Activated CD8-positive, alpha-beta T cell treated with anti-CD3 and anti-CD28 coated beads, Interleukin-2, amount 10 ng/mL, durations not matched to agents 7 days and 5 days (primary cell): ENCODE data around the gene CBX7. TPM values are rescaled to one million over a fixed set of nuclear protein-coding genes. Genes with fewer than 3 reads are reported as not detected.

ENCODE experiments used
- ATAC-seq: fragments of 150-1000 bp; cut with Tn5 transposase; one replicate; pipeline ENCODE4 v1.10.0; 2021; ENCODE audit warnings: moderate library complexity
- CTCF ChIA-PET: fragments of 350-600 bp; sonication (Branson Sonifier 250); formaldehyde crosslinking; loops from one replicate; lab custom pipeline; 2021; ENCODE audit warnings: antibody characterized with exemption; lab: Charles Lee
- POLR2A ChIA-PET: fragments of 350-600 bp; sonication (Branson Sonifier 250); formaldehyde crosslinking; loops from one replicate; lab custom pipeline; 2021; ENCODE audit warnings: antibody characterized with exemption; lab: Charles Lee
- DNase-seq: peaks from one replicate; pipeline ENCODE4 v3.0.0-alpha.2; 2020
- H3K27ac Mint-ChIP-seq: one replicate; pipeline ENCODE4 v1.8.0; 2021; ENCODE audit warnings: mild to moderate bottlenecking, mixed read lengths
- H3K27me3 Mint-ChIP-seq: one replicate; pipeline ENCODE4 v1.8.0; 2021; ENCODE audit warnings: low read depth, mixed read lengths
- H3K36me3 Mint-ChIP-seq: one replicate; pipeline ENCODE4 v1.8.0; 2021; ENCODE audit warnings: low read depth, mixed read lengths
- H3K4me1 Mint-ChIP-seq: one replicate; pipeline ENCODE4 v1.8.0; 2021; ENCODE audit warnings: low read depth, mixed read lengths
- H3K4me3 Mint-ChIP-seq: one replicate; pipeline ENCODE4 v1.8.0; 2021; ENCODE audit warnings: mild to moderate bottlenecking, mixed read lengths
- H3K9me3 Mint-ChIP-seq: one replicate; pipeline ENCODE4 v1.8.0; 2022; ENCODE audit warnings: mixed read lengths; ENCODE audit not compliant: insufficient read depth
- total RNA-seq, 2 experiments: library from RNA; stranded (reverse); gene quantifications; one replicate each; pipeline ENCODE4 v1.2.3, GENCODE V29; 2021

Gene CBX7
- total RNA-seq, 2 experiments from 2014 or later = 8.6 to 8.7 TPM

GRCh38 chr22:39153220-39153717 lies 789 bp upstream of the CBX7 start:
- CTCF ChIA-PET = interaction anchor here (2.1 to 6.4 kb wide), 3 partner anchors 17 to 283 kb away, joined by 7 to 29 read pairs (median 16); no protein-coding TSS in a partner anchor
- H3K27me3 Mint-ChIP-seq = peaks cover 19% of the 10 kb centered on the region
- peak overlapping the region; percentile 77 for H3K27ac Mint-ChIP-seq
- peak overlapping the region; percentile 79 for H3K4me3 Mint-ChIP-seq
- POLR2A ChIA-PET = interaction anchor here (1.3 to 8.8 kb wide), 2 partner anchors 165 to 367 kb away, joined by 3 to 63 read pairs; partner anchors contain the start of genes ATF4 and RPL3
- H3K36me3 Mint-ChIP-seq = peaks cover 3% of the 10 kb centered on the region
- H3K9me3 Mint-ChIP-seq = no peaks in the 10 kb centered on the region
- no peak for DNase-seq
- peaks cover 29% of the 10 kb centered on the region for H3K4me1 Mint-ChIP-seq
- no peak for ATAC-seq

GRCh38 chr22:39152024-39152510 lies 413 bp downstream of the CBX7 start:
- peak overlapping the region; percentile 49 for H3K27ac Mint-ChIP-seq
- DNase-seq = no peak

GRCh38 chr22:39151329-39151975 lies 1.0 kb downstream of the CBX7 start:
- ChIA-PET CTCF (interaction anchor here (1.4 to 6.4 kb wide), 5 partner anchors 19 to 282 kb away, joined by 3 to 29 read pairs (median 6); partner anchors contain the start of gene RPL3), POLR2A (interaction anchor here (0.6 to 8.8 kb wide), 5 partner anchors 60 to 470 kb away, joined by 3 to 63 read pairs (median 3); partner anchors contain the start of genes CBX6, RPL3 and TOMM22)
- Mint-ChIP-seq H3K4me1 (peaks cover 37% of the 10 kb centered on the region), H3K27ac (peak overlapping the region; percentile 49), H3K4me3 (peak overlapping the region; percentile 61), H3K9me3 (no peaks in the 10 kb centered on the region), H3K27me3 (peaks cover 17% of the 10 kb centered on the region), H3K36me3 (peaks cover 9% of the 10 kb centered on the region)
- no peak for ATAC-seq
- DNase-seq = no peak

More at GRCh38 chr22:39152024-39152510, 413 bp downstream of the CBX7 start:
- no peaks in the 10 kb centered on the region for H3K9me3 Mint-ChIP-seq
- ChIA-PET CTCF (interaction anchor here (1.4 to 6.4 kb wide), 4 partner anchors 18 to 283 kb away, joined by 3 to 29 read pairs (median 6); partner anchors contain the start of gene RPL3), POLR2A (interaction anchor here (1.0 to 8.8 kb wide), 4 partner anchors 61 to 368 kb away, joined by 3 to 63 read pairs (median 3); partner anchors contain the start of genes ATF4, CBX6 and RPL3)
- H3K27me3 Mint-ChIP-seq = peaks cover 19% of the 10 kb centered on the region
- peaks cover 6% of the 10 kb centered on the region for H3K36me3 Mint-ChIP-seq
- ATAC-seq = no peak
- H3K4me1 Mint-ChIP-seq = peaks cover 34% of the 10 kb centered on the region
- peak overlapping the region; percentile 61 for H3K4me3 Mint-ChIP-seq

GRCh38 chr22:39150848-39151215 lies 1.6 kb downstream of the CBX7 start:
- H3K27me3 Mint-ChIP-seq = peaks cover 17% of the 10 kb centered on the region
- CTCF ChIA-PET = interaction anchor here (1.4 to 6.4 kb wide), 5 partner anchors 20 to 282 kb away, joined by 3 to 29 read pairs (median 6); partner anchors contain the start of gene RPL3
- peak overlapping the region; percentile 63 for H3K27ac Mint-ChIP-seq
- peaks cover 44% of the 10 kb centered on the region for H3K4me1 Mint-ChIP-seq
- DNase-seq (no peak), ATAC-seq (no peak)
- peak overlapping the region; percentile 61 for H3K4me3 Mint-ChIP-seq
- H3K36me3 Mint-ChIP-seq = peaks cover 9% of the 10 kb centered on the region
- H3K9me3 Mint-ChIP-seq = no peaks in the 10 kb centered on the region
- POLR2A ChIA-PET = interaction anchor here (0.6 to 8.8 kb wide), 5 partner anchors 60 to 469 kb away, joined by 3 to 63 read pairs (median 3); partner anchors contain the start of genes CBX6, RPL3 and TOMM22

- DNase-seq (no peak), ATAC-seq (no peak)
- Mint-ChIP-seq H3K36me3 (peaks cover 9% of the 10 kb centered on the region), H3K27me3 (peaks cover 17% of the 10 kb centered on the region), H3K9me3 (no peaks in the 10 kb centered on the region), H3K4me3 (peak overlapping the region; percentile 61), H3K4me1 (peaks cover 44% of the 10 kb centered on the region), H3K27ac (peak overlapping the region; percentile 63)
- ChIA-PET CTCF (interaction anchor here (1.1 to 6.4 kb wide), 6 partner anchors 20 to 281 kb away, joined by 3 to 29 read pairs (median 6); partner anchors contain the start of gene RPL3), POLR2A (interaction anchor here (0.9 to 8.8 kb wide), 2 partner anchors 168 to 278 kb away, joined by 5 to 63 read pairs; partner anchors contain the start of genes CBX6 and RPL3)
These were observed 2.3 kb downstream of the CBX7 start for GRCh38 chr22:39149915-39150847.

DNA sequence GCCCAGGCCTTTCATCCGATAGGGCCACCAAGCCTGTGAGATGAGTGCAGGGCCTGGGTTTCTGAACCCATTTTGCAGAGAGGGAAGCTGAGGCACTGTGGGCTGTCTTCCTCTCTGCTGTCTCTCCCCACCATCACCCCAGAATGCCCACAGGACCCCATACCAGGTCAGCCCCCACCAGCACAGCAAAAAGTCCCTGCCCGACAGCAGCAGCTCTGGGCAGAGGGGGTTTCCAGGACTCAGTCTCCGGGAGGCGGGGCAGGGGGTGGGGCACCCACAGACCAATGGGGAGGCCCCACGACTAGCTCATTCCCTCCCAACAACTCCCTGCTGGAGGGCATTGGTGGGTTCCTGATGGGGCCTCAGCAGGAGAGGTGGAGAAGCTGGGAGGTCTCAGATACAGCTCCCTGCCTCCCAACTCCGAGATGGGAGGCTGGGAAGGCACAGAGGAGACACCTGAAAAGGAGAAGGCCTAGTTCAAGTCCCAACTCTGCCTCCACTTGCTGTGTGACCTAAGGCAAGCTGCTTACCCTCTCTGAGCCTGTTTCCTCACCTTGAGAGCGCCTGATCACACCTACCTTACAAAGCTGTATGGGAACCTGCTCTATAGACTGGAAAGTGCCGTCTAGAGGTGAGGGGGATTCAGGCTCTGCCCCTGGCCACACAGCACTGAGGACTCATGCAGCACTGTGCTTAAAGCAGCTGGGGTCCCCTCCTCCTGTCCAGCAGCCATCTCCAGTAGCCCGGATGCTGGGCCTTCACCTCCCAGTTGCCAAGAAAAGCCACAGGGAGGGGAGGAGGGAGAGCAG lies 3.5 kb downstream of the CBX7 start:
- ATAC-seq (no peak), DNase-seq (peak; percentile 57)
- ChIA-PET CTCF (interaction anchor here (1.1 to 6.4 kb wide), 6 partner anchors 22 to 279 kb away, joined by 3 to 29 read pairs (median 10); partner anchors contain the start of gene RPL3), POLR2A (interaction anchor here (0.6 to 8.8 kb wide), 4 partner anchors 60 to 277 kb away, joined by 3 to 63 read pairs (median 4); partner anchors contain the start of genes CBX6 and RPL3)
- H3K9me3 Mint-ChIP-seq = no peaks in the 10 kb centered on the region
- no peak overlapping the region for H3K27ac Mint-ChIP-seq
- H3K36me3 Mint-ChIP-seq = peaks cover 9% of the 10 kb centered on the region
- peaks cover 7% of the 10 kb centered on the region for H3K27me3 Mint-ChIP-seq
- H3K4me3 Mint-ChIP-seq = no peak overlapping the region
- peaks cover 50% of the 10 kb centered on the region for H3K4me1 Mint-ChIP-seq

GRCh38 chr22:39148026-39148726 lies 4.3 kb downstream of the CBX7 start:
- no peak overlapping the region for H3K27ac Mint-ChIP-seq
- no peaks in the 10 kb centered on the region for H3K27me3 Mint-ChIP-seq
- ATAC-seq = no peak
- no peak for DNase-seq
- H3K4me3 Mint-ChIP-seq = no peak overlapping the region
- POLR2A ChIA-PET = interaction anchor here (0.8 to 8.8 kb wide), 2 partner anchors 60 to 170 kb away, joined by 3 to 63 read pairs; partner anchors contain the start of gene RPL3
- CTCF ChIA-PET = interaction anchor here (1.3 to 6.4 kb wide), 5 partner anchors 22 to 279 kb away, joined by 3 to 29 read pairs (median 15); partner anchors contain the start of gene RPL3
- H3K4me1 Mint-ChIP-seq = peaks cover 49% of the 10 kb centered on the region
- no peaks in the 10 kb centered on the region for H3K9me3 Mint-ChIP-seq
- peaks cover 9% of the 10 kb centered on the region for H3K36me3 Mint-ChIP-seq

- no peaks in the 10 kb centered on the region for H3K27me3 Mint-ChIP-seq
- no peaks in the 10 kb centered on the region for H3K9me3 Mint-ChIP-seq
- no peak overlapping the region for H3K4me3 Mint-ChIP-seq
- ChIA-PET POLR2A (interaction anchor here (8.8 kb wide), 1 partner anchor 171 kb away, joined by 63 read pairs; the partner anchor contains the start of gene RPL3), CTCF (interaction anchor here (1.8 to 6.4 kb wide), 3 partner anchors 23 to 278 kb away, joined by 15 to 29 read pairs (median 18); partner anchors contain the start of gene RPL3)
- H3K36me3 Mint-ChIP-seq = peaks cover 9% of the 10 kb centered on the region
- no peak for DNase-seq
- H3K27ac Mint-ChIP-seq = no peak overlapping the region
- no peak for ATAC-seq
- peaks cover 49% of the 10 kb centered on the region for H3K4me1 Mint-ChIP-seq
These were observed 5.0 kb downstream of the CBX7 start for GRCh38 chr22:39147335-39148025.
